ENCODE results near the gene NCAN.

GRCh38 chr19:19257836-19258588 is 46.3 kb downstream of the NCAN start:
- TF ChIP-seq POLR2A (IDR thresholded peaks at IDR 0.05) (no peak), CTCF (IDR thresholded peaks at IDR 0.05) (no peak)

Data from right lobe of liver (tissue), 4 donors.